ELF-1 (cell line): Measurements from ENCODE around the gene SLC24A2.
"Not testable (repeated sequence)": the region's sequence is repeated elsewhere in the genome, so short reads cannot be mapped to it uniquely, and the experiment has no call there.

Experiments
- DNase-seq: peaks from one replicate; pipeline ENCODE4 v3.0.0-alpha.2; 2016; ENCODE audit warnings: low read depth, low spot score

The SLC24A2 gene

DNA sequence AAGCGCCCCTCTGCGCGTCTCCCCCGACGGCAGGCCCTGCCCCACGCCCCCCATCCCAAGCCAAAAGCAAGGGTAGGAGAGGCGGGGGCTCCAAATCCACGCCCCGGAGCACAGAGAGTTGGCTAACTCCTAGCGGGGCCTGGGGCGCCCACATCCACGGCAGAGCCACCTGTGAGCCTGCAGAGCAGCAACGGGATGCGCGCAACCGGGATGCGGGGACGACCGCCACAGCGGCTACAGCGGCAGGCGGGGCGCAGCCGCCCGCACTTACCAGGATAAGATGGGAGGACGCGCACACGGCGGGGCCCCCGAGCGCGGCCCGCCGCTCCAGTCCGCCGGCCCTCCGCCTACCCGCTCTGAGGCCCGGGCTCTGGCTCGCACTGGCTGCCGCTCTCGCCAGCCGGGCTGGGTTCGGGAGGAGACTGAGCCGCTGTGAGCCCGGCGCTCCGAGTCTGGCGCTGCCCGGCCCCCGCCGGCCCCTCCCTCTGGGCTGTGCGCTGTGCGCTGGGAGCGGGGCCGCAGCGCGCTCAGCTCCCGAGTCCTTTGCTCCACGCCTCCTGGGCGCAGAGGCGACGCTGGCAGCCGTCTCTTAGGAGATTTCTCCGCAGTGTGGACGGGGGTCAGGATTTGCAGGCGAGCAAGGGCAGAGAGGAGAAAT, at the start of gene SLC24A2:
Gene SLC24A2 (minus strand): TSS at position 424 of the 658 bp plus-strand sequence.
- DNase-seq = peak; percentile 74

DNA sequence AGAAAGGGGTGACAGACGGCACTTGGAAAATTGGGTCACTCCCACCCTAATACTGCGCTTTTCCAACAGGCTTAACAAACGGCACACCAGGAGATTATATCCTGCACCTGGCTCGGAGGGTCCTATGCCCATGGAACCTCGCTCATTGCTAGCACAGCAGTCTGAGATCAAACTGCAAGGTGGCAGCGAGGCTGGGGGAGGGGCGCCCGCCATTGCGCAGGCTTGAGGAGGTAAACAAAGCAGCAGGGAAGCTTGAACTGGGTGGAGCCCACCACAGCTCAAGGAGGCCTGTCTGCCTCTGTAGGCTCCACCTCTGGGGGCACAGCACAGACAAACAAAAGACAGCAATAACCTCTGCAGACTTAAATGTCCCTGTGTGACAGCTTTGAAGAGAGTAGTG, 44.5 kb upstream of the SLC24A2 start:
- not testable (repeated sequence) for DNase-seq

DNA sequence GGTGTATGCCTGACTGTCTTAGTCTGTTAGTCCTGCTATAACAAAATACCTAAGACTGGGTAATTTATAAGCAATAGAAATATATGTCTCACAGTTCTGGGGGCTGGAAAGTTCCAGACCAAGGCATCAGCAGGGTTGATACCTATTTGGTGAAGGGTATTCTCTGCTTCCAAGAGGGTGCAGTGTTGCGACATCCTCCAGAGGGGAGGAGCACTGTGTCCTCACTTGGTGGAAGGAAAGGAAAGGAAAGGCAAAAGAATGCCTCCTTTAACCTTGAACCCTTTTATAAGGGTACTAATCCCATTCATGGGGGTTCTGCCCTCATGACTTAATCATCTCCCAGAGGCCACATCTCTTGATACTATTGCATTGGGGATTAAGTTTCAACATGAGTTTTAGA, 42.0 kb upstream of the SLC24A2 start:
- DNase-seq = no peak

GRCh38 chr9:19828576-19829109, 39.8 kb upstream of the SLC24A2 start:
- no peak for DNase-seq

GRCh38 chr9:19816769-19817168, 27.9 kb upstream of the SLC24A2 start:
- no peak for DNase-seq

DNA sequence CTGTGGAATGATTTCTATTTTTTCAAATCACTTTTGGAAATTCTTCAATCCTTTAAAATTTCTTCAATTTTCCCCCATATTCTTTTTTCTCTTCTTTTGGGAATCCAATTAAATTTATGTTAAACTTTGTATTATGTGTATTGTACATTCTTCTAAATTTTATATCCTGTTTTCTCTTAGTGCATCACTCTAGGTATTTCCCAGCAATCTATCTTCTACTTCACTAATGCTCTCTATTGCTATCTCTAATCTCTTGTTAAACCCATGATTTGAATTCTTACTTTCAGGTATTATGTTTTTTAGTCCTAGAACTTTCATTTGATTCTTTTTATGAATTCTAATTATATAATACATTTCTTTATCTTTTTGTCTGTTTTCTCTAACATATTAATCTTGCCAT, 23.4 kb upstream of the SLC24A2 start:
- no peak for DNase-seq

DNA sequence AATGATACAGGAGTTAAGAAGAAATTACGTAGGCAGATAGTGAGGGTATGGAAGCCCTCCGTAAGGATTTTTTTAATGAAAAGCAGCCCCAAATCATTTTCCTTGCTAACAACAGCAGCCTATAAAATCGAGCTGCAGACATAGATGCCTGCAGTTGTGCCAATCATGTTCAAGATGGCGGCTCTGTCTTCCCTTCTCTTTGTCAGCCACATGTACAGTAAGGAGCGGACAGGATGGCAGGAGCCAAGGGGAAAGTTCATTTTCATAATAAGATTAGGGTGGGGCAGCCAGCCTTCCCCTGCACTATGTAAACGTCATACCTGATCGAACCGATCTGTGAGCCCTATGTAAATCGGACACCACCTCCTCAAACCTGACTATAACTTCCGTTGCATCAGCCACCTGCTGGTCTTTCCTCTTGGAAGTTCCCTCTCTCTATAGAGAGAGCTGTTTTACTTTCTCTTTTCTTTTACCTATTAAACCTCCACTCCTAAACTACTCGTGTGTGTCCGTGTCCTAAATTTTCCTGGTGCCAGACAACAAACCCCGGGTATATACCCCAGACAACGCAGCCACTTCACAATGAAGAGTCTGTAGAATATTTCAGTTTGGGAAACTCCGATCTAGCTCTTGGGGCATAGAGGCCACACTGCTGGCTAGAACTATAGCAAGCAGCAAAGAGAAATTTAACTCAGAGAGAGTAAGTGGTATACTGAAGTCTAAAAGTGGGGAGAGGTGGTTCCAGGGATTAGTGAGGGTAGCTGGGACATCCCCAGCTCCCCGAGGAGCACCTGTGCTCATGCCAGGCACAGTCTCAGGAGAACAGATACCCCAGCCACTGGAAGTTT, 20.8 kb upstream of the SLC24A2 start:
- no peak for DNase-seq

DNA sequence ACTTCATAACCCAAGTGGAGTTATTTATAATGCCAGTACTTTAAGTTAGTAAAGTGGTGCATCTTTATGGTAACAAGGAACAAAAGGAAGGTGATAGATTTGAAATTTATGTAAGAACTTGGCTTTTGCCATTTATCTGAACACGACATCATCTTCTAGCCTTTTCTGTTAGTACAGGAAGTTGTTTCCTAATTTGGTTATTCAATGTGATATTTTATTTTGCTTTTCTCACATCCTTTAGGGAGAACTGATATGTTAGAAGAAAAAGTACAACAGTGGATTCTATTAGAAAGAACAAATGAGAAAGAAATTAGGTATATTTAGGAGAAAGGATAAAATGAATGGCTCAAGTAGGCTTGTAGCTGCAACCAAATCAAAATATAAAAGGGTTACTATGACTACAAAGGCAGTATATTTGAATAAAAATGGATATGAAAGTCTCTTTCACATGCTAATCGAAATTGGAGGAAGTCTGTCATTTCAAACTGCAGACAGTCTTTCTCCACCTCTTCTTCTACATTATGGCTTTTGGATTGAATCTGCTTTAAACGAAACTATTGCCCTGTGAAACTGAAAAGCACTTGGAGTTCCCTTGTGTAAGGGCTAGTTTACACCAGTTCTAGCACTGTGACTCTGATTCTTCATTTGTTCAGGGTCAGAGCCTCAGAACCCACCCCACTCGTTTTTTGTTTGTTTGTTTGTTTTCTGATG, 18.5 kb upstream of the SLC24A2 start:
- DNase-seq = no peak

- no peak for DNase-seq
These were observed 15.6 kb upstream of the SLC24A2 start for GRCh38 chr9:19804431-19804830.

- no peak for DNase-seq
These were observed 12.0 kb upstream of the SLC24A2 start for GRCh38 chr9:19800884-19801283.

DNA sequence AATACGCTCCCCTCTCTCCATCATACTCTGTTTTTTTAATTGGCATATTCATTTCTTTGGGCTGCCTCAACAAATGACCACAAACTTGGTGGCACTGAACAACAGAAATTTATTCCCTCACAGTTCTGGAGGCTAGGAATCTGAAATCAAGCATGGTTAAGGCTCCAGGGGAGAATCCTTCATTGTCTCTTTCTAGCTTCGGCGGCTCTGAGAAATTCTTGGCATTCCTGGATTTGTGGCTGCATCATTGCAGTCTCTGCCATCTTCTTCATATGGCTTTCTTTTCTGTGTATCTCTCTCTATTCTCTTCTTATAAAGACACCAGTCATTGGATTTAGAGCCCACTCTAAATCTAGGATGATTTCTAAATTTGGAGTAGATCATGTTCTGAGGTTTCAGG, 10.9 kb upstream of the SLC24A2 start:
- peak; percentile 60 for DNase-seq

GRCh38 chr9:19788152-19788551, 685 bp downstream of the SLC24A2 start:
- peak; percentile 63 for DNase-seq

- no peak for DNase-seq
These were observed 1.2 kb downstream of the SLC24A2 start for GRCh38 chr9:19787672-19788071.

- no peak for DNase-seq
These were observed 3.6 kb downstream of the SLC24A2 start for GRCh38 chr9:19785230-19785629.

GRCh38 chr9:19784136-19784535, 4.7 kb downstream of the SLC24A2 start:
- no peak for DNase-seq

DNA sequence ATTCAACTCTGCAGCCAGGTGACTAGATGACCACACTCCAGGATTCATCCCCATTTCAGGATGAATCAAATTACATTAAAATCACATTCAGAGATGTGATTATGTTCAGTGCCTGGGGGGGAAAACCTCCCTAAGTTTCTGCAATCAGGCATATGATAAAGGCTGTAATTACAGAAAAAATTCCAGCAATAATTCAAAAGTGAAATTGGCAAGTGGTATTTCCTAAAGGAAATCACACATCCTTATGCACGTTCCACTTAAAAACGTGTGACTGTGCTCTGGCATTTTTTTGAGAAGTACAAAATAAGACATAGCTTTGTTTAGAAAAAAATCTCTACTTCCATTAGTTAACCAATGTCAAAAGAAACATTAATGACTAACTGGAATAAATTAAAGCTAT, 5.3 kb downstream of the SLC24A2 start:
- no peak for DNase-seq

- no peak for DNase-seq
These were observed 6.8 kb downstream of the SLC24A2 start for GRCh38 chr9:19782005-19782404.

DNA sequence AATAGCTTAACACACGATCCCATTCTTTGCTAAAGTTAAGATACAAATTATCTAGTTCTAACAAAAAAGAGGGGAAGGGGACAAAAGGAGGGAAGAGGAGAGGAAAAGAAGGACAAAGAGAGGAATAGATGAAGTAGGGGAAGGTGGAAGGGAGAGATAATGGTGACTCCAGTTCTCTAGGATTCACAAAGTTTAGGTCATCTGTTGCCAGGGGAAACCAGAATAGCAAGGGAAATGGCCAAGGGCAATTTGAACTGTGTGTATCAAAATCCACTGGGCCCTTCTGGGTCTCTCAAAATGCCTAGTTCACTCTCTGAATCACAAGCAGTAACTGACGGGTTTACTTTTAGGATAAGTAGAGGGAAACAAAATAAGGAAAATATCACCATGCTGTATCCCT, 7.6 kb downstream of the SLC24A2 start:
- no peak for DNase-seq

DNA sequence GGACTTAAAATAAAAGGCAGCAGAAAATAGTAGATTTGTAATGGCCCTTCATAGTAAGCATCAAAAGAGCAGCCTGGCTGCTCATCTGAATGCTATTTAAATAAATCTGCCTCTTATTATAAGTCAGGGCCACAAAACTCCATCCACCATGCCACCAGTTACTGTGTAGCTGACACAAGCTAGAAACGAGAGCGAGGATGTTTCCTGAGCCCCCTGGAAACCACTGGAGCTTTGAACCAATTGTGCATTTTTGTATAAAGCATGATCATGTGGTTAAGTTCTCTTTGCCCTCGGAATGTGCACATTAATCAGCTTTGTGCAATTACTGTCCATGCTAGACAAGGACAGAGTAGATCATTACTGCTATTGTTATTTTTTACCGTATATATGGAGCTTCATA, 17.4 kb downstream of the SLC24A2 start:
- DNase-seq = no peak

DNA sequence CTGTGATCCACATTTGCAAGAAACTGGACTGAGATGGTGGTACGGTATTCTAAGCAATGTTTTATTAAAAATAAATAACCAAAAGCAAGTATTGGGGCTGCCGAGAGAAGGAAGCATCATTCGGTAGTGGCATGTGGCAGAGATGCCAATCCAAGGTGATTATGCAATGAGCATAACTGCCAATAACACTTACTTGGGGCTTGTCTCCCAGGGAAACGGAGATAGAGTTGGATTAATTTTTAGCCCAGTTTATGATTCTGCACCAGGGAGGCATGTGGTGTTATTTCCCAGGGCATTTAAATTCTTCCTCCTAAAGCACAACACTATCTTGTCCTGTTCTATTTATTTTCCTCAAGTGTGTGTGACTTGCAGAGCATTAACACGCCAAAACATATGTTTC, 17.9 kb downstream of the SLC24A2 start:
- DNase-seq = no peak

GRCh38 chr9:19769213-19769612, 19.6 kb downstream of the SLC24A2 start:
- no peak for DNase-seq

GRCh38 chr9:19768798-19769197, 20.0 kb downstream of the SLC24A2 start:
- DNase-seq = no peak
